Liver (tissue), 9 donors: ENCODE measurements around the gene SAFB2. TPM values are rescaled to one million over a fixed set of nuclear protein-coding genes. Genes with fewer than 3 reads are reported as not detected.

ENCODE experiments used
- DNase-seq: peaks from one replicate; pipeline ENCODE4 v3.0.0-alpha.2; 2017; ENCODE audit warnings: low spot score
- H3K27ac ChIP-seq, 2 donors: one replicate each; pipeline ENCODE4 v1.7.0; 2013; ENCODE audit warnings: inconsistent platforms in 2 of 2, low read length in 2 of 2, control low read depth in 1 of 2, low read depth in 1 of 2, mild to moderate bottlenecking in 1 of 2
- H3K27me3 ChIP-seq, 4 donors: one replicate each; pipeline versions ENCODE4 v1.6.1 to v1.7.0; 2013; ENCODE audit warnings: low read length in 3 of 4, inconsistent platforms in 1 of 4, mild to moderate bottlenecking in 1 of 4, moderate library complexity in 1 of 4; ENCODE audit not compliant: control insufficient read depth in 4 of 4, insufficient read depth in 4 of 4
- H3K36me3 ChIP-seq, 4 donors: one replicate each; pipeline versions ENCODE4 v1.6.1 to v1.7.0; 2013; ENCODE audit warnings: low read length in 3 of 4, mild to moderate bottlenecking in 3 of 4, low read depth in 1 of 4, moderate library complexity in 1 of 4; ENCODE audit not compliant: control insufficient read depth in 4 of 4, insufficient read depth in 3 of 4
- H3K4me1 ChIP-seq, 4 donors: one replicate each; pipeline versions ENCODE4 v1.6.1 to v1.7.0; 2013; ENCODE audit warnings: low read length in 3 of 4, mild to moderate bottlenecking in 3 of 4, moderate library complexity in 1 of 4; ENCODE audit not compliant: control insufficient read depth in 4 of 4, insufficient read depth in 4 of 4
- H3K4me3 ChIP-seq, 3 donors: one replicate each; pipeline versions ENCODE4 v1.6.1 to v1.7.0; 2013; ENCODE audit warnings: low read length in 3 of 3, control low read depth in 1 of 3, low read depth in 1 of 3, mild to moderate bottlenecking in 1 of 3
- H3K9ac ChIP-seq, 2 donors: one replicate each; pipeline ENCODE4 v1.7.0; 2013; ENCODE audit warnings: low read length in 2 of 2, mild to moderate bottlenecking in 2 of 2, moderate library complexity in 2 of 2, control low read depth in 1 of 2, low read depth in 1 of 2
- H3K9me3 ChIP-seq, 4 donors: one replicate each; pipeline versions ENCODE4 v1.6.1 to v1.7.0; 2013; ENCODE audit warnings: low read length in 3 of 4; ENCODE audit not compliant: control insufficient read depth in 4 of 4
- FOXA2 ChIP-seq: IDR thresholded peaks from 2 replicates; pipeline ENCODE4 v1.6.1; 2016; ENCODE audit warnings: antibody characterized with exemption
- GABPA ChIP-seq, 2 donors: IDR thresholded peaks in 1 of 2; conservative IDR thresholded peaks in 1 of 2; 2 replicates each; pipeline ENCODE4 v1.6.1; 2016; ENCODE audit warnings: antibody characterized with exemption in 2 of 2, mild to moderate bottlenecking in 1 of 2, moderate library complexity in 1 of 2
- HNF4A ChIP-seq, 2 donors: conservative IDR thresholded peaks; 2 replicates each; pipeline ENCODE4 v1.6.1; 2016; ENCODE audit warnings: antibody characterized with exemption in 2 of 2, mild to moderate bottlenecking in 2 of 2
- JUND ChIP-seq, 2 donors: IDR thresholded peaks; 2 replicates each; pipeline ENCODE4 v1.6.1; 2016; ENCODE audit warnings: antibody characterized with exemption in 2 of 2
- NR2F2 ChIP-seq: IDR thresholded peaks from 2 replicates; pipeline ENCODE4 v1.6.1; 2016; ENCODE audit warnings: antibody characterized with exemption
- RAD21 ChIP-seq, 2 donors: IDR thresholded peaks; 2 replicates each; pipeline ENCODE4 v1.6.1; 2016; ENCODE audit warnings: antibody characterized with exemption in 2 of 2, mild to moderate bottlenecking in 2 of 2
- REST ChIP-seq: IDR thresholded peaks from 2 replicates; pipeline ENCODE4 v1.6.1; 2016; ENCODE audit warnings: antibody characterized with exemption, mild to moderate bottlenecking
- SP1 ChIP-seq: IDR thresholded peaks from 2 replicates; pipeline ENCODE4 v1.6.1; 2018; ENCODE audit warnings: antibody characterized with exemption, mild to moderate bottlenecking
- TAF1 ChIP-seq: conservative IDR thresholded peaks from 2 replicates; pipeline ENCODE4 v1.6.1; 2016; ENCODE audit warnings: antibody characterized with exemption, mild to moderate bottlenecking
- WGBS: extraction: QIAGEN DNeasy Blood & Tissue Kit; methylation state at CpG from one replicate; pipeline ENCODE4 v1.1.7; 2013; 5-methylcytosine and 5-hydroxymethylcytosine counted together
- polyA plus RNA-seq, 2 donors: library from polyadenylated mRNA; stranded (reverse) in 1 of 2; unstranded in 1 of 2; fragments of 200-250 nt in 1 of 2; fragments of >200 nt in 1 of 2; fragmentation: Nextera tagmentation in 1 of 2; extraction: Ambion mirVana in 1 of 2; gene quantifications; one replicate each; pipeline versions ENCODE4 v1.2.1 to v1.2.3, GENCODE V29; 2013 to 2015
- total RNA-seq, 2 donors: library from RNA; depleted of rRNA; stranded (reverse); fragments of >200 nt; gene quantifications; one replicate each; pipeline ENCODE4 v1.2.3, GENCODE V29; 2014
- TF ChIP-seq, protein P1 (sequence below): IDR thresholded peaks from 2 replicates; pipeline ENCODE4 v1.6.1; 2016; ENCODE audit warnings: antibody characterized with exemption
- TF ChIP-seq, protein P2 (sequence below): fragments of 150-350 bp; IDR thresholded peaks from 2 replicates; pipeline ENCODE4 v1.5.1; 2017; ENCODE audit warnings: improper control_type of control experiment, low read depth, low read length; ENCODE audit not compliant: missing input control
- donor health status: healthy.
- donor health status: healthy.
- donor health status: healthy.
- donor health status: healthy.
- donor health status: healthy.

The SAFB2 gene
- total and polyA plus RNA-seq, 4 donors = 18.7 to 57.8 (median 28.5) TPM

- 43% methylated on average over 8 of the region's 8 CpGs for WGBS
- TF ChIP-seq HNF4A (conservative IDR thresholded peaks at IDR 0.05) = no peak
- TF ChIP-seq, protein P1, sequence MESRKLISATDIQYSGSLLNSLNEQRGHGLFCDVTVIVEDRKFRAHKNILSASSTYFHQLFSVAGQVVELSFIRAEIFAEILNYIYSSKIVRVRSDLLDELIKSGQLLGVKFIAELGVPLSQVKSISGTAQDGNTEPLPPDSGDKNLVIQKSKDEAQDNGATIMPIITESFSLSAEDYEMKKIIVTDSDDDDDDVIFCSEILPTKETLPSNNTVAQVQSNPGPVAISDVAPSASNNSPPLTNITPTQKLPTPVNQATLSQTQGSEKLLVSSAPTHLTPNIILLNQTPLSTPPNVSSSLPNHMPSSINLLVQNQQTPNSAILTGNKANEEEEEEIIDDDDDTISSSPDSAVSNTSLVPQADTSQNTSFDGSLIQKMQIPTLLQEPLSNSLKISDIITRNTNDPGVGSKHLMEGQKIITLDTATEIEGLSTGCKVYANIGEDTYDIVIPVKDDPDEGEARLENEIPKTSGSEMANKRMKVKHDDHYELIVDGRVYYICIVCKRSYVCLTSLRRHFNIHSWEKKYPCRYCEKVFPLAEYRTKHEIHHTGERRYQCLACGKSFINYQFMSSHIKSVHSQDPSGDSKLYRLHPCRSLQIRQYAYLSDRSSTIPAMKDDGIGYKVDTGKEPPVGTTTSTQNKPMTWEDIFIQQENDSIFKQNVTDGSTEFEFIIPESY = no peak
- no peak for TF ChIP-seq FOXA2
- TF ChIP-seq NR2F2 = no peak
- no peak for TF ChIP-seq SP1
- peaks cover 0 to 4% (median 2%) of the 10 kb centered on the region in 4 donors for H3K27me3 ChIP-seq
Measured at GRCh38 chr19:5563008-5563431, 59.6 kb downstream of the SAFB2 start.

GRCh38 chr19:5562280-5562679, 60.3 kb downstream of the SAFB2 start:
- peaks cover 4 to 9% (median 6%) of the 10 kb centered on the region in 4 donors for H3K9me3 ChIP-seq
- H3K9ac ChIP-seq = no peak overlapping the region
- TF ChIP-seq JUND (IDR thresholded peaks at IDR 0.05) (no peak), SP1 (no peak)
- H3K4me1 ChIP-seq = no peaks in the 10 kb centered on the region
- DNase-seq = no peak
- H3K36me3 ChIP-seq = no peaks in the 10 kb centered on the region
- H3K4me3 ChIP-seq = no peak overlapping the region
- H3K27me3 ChIP-seq = peaks cover 0 to 3% (median 0%) of the 10 kb centered on the region in 4 donors
- 85% methylated on average over 7 of the region's 7 CpGs for WGBS
- H3K27ac ChIP-seq = no peak overlapping the region

More at GRCh38 chr19:5563008-5563431, 59.6 kb downstream of the SAFB2 start:
- H3K27ac ChIP-seq = no peak overlapping the region
- H3K36me3 ChIP-seq = no peaks in the 10 kb centered on the region
- H3K4me1 ChIP-seq = peaks cover 0 to 1% (median 0%) of the 10 kb centered on the region in 4 donors
- H3K4me3 ChIP-seq = no peak overlapping the region
- no peak overlapping the region for H3K9ac ChIP-seq
- DNase-seq = no peak
- H3K9me3 ChIP-seq = peaks cover 4 to 9% (median 6%) of the 10 kb centered on the region in 4 donors

DNA sequence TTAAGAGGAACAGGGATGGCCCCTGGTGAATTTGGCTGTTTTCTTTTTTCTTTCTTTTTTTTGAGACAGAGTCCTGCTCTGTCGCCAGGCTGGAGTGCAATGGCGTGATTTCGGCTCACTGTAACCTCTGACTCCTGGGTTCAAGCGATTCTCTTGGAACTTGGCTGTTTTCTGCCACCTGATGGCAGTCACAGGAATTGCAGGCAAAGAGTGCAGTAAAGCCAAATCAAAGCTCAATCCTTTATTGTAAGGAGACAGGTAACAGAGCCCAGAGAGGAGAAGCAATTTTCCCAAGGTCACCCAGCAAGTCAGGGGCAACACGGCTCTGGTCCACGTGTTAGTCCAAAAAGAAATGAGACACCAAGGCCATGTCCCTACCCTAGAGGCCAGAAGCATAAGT, 61.0 kb downstream of the SAFB2 start:
- Histone ChIP-seq H3K36me3 (no peaks in the 10 kb centered on the region), H3K4me1 (no peaks in the 10 kb centered on the region), H3K27ac (no peak overlapping the region), H3K4me3 (no peak overlapping the region), H3K27me3 (peaks cover 0 to 3% (median 0%) of the 10 kb centered on the region in 4 donors), H3K9me3 (peaks cover 4 to 9% (median 6%) of the 10 kb centered on the region in 4 donors), H3K9ac (no peak overlapping the region)
- no peak for DNase-seq
- 75% methylated on average over 6 of the region's 6 CpGs for WGBS
- TF ChIP-seq, protein P2, sequence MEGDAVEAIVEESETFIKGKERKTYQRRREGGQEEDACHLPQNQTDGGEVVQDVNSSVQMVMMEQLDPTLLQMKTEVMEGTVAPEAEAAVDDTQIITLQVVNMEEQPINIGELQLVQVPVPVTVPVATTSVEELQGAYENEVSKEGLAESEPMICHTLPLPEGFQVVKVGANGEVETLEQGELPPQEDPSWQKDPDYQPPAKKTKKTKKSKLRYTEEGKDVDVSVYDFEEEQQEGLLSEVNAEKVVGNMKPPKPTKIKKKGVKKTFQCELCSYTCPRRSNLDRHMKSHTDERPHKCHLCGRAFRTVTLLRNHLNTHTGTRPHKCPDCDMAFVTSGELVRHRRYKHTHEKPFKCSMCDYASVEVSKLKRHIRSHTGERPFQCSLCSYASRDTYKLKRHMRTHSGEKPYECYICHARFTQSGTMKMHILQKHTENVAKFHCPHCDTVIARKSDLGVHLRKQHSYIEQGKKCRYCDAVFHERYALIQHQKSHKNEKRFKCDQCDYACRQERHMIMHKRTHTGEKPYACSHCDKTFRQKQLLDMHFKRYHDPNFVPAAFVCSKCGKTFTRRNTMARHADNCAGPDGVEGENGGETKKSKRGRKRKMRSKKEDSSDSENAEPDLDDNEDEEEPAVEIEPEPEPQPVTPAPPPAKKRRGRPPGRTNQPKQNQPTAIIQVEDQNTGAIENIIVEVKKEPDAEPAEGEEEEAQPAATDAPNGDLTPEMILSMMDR = peak; percentile 20
- no peak for TF ChIP-seq HNF4A (conservative IDR thresholded peaks at IDR 0.05)

DNA sequence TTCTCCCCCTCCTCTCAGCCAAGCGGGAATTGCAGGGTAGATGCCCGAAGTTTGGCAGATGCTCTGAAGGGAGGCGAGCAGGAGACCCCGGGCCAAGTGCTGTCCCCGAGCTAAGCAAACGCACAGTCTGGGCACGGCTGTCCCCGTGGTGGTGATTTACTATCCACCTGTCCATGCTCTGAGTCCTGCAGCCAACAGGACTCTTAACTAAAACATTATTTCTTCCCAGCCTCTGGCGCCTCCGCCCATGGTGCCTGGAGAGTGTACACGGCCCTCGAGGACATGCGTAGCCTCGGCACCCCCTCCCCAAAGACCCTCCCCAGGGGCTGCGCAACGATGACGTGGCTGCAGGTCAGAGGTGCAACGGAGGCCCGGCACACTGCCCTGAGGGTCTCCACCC, 62.4 kb downstream of the SAFB2 start:
- DNase-seq = no peak
- no peaks in the 10 kb centered on the region for H3K4me1 ChIP-seq
- H3K9me3 ChIP-seq = peaks cover 4 to 9% (median 6%) of the 10 kb centered on the region in 4 donors
- peaks cover 0 to under 1% (median 0%) of the 10 kb centered on the region in 4 donors for H3K27me3 ChIP-seq
- WGBS = 58% methylated on average over 19 of the region's 19 CpGs
- TF ChIP-seq SP1 (no peak), NR2F2 (no peak), REST (no peak), TAF1 (no peak), GABPA (IDR thresholded peaks at IDR 0.05 in 1 of 2, conservative IDR thresholded peaks at IDR 0.05 in 1 of 2) (no peak), RAD21 (IDR thresholded peaks at IDR 0.05) (no peak)
- TF ChIP-seq, protein P2 = no peak
- no peak overlapping the region for H3K9ac ChIP-seq
- no peak overlapping the region for H3K27ac ChIP-seq
- H3K36me3 ChIP-seq = no peaks in the 10 kb centered on the region
- no peak overlapping the region for H3K4me3 ChIP-seq
